ENCODE measurements around the gene TELO2.

TELO2 gene

DNA sequence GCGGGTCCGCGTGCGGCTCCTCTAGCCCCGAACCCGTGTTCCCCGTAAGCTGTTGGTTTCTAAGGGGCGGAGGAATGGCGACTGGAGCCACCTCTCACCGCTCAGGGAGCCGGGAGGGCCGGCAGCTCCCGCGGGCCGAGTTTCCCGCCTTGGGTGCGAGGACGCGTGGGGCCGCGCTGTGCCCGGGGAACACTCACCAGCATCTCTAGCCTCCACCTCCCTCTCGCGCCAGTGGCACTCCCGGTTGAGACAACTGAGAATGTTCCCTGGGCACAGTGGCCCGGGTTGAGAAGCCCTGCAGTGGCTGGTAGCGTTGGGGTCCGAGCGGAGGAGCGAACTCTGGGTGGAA, 560 bp downstream of the TELO2 start:
- peaks cover 21% of the 10 kb centered on the region for H3K4me1 ChIP-seq (ENCODE audit: control insufficient read depth, low read length)

DNA sequence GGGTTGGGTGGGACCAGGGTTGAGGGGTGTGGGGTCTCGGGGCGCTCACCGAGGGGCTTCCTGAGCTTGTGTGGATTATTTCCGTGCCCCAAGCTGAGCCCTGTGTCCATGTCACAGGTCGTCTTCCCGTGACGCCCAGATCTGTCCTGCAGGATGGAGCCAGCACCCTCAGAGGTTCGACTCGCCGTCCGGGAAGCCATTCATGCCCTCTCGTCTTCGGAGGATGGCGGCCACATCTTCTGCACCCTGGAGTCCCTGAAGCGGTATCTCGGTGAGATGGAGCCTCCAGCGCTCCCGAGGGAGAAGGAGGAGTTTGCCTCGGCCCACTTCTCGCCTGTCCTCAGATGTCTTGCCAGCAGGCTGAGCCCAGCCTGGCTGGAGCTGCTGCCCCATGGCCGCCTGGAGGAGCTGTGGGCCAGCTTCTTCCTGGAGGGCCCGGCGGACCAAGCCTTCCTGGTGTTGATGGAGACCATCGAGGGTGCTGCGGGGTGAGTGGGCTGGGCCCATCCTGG, 1.0 kb downstream of the TELO2 start:
- H3K9me2 ChIP-seq (replicated peaks; ENCODE audit: control insufficient read depth, low read length): no peaks in the 10 kb centered on the region

More for the DNA sequence above, 560 bp downstream of the TELO2 start:
- peaks cover 40% of the 10 kb centered on the region for H3K36me3 ChIP-seq (ENCODE audit: control insufficient read depth, low read length)
- peak overlapping the region; percentile 49 for H3K27ac ChIP-seq (ENCODE audit: low read depth, low read length)
- TF ChIP-seq, protein P1, sequence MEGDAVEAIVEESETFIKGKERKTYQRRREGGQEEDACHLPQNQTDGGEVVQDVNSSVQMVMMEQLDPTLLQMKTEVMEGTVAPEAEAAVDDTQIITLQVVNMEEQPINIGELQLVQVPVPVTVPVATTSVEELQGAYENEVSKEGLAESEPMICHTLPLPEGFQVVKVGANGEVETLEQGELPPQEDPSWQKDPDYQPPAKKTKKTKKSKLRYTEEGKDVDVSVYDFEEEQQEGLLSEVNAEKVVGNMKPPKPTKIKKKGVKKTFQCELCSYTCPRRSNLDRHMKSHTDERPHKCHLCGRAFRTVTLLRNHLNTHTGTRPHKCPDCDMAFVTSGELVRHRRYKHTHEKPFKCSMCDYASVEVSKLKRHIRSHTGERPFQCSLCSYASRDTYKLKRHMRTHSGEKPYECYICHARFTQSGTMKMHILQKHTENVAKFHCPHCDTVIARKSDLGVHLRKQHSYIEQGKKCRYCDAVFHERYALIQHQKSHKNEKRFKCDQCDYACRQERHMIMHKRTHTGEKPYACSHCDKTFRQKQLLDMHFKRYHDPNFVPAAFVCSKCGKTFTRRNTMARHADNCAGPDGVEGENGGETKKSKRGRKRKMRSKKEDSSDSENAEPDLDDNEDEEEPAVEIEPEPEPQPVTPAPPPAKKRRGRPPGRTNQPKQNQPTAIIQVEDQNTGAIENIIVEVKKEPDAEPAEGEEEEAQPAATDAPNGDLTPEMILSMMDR (IDR thresholded peaks at IDR 0.05; ENCODE audit: low read depth, low read length, poor library complexity, severe bottlenecking): no peak
- no peak for TF ChIP-seq EZH2phosphoT487 (IDR thresholded peaks at IDR 0.05; ENCODE audit: borderline replicate concordance, low read length)
- peak overlapping the region; percentile 68 for H3K4me2 ChIP-seq (ENCODE audit: low read length)
- H3F3A ChIP-seq (ENCODE audit: control insufficient read depth, insufficient read depth): no peaks in the 10 kb centered on the region
- H3K27me3 ChIP-seq (ENCODE audit: control insufficient read depth, low read length): no peaks in the 10 kb centered on the region
- H3K9me3 ChIP-seq (ENCODE audit: control insufficient read depth, insufficient read depth, low read length): no peaks in the 10 kb centered on the region
- peak overlapping the region; percentile 86 for H3K4me3 ChIP-seq (ENCODE audit: low read length)
- no peaks in the 10 kb centered on the region for H3K9me2 ChIP-seq (replicated peaks; ENCODE audit: control insufficient read depth, low read length)
- H3K79me2 ChIP-seq (ENCODE audit: control insufficient read depth, low read length): peaks cover 49% of the 10 kb centered on the region
- no peaks in the 10 kb centered on the region for H4K20me1 ChIP-seq (ENCODE audit: control insufficient read depth, insufficient read depth, low read depth, low read length)

DNA sequence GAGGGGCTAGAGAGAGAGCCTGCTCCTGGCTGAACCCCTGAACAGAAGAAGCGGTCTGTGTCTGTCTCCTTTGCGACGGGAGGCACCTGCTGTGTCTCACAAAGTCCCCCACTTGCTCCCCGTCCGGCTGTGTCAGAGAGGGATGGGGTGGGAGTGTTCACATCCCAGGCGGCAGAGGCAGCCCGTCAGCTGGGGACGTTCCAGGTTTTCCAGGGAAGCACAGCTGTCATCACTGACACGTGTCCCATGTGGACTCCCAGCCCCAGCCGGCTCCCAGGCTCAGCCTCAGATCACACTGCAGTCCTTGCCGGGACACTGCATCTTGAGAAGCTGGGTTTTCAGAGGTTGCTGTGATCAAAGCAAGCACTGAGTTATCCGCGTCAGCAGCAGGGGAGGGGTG, 1.6 kb downstream of the TELO2 start:
- no peaks in the 10 kb centered on the region for H3K27me3 ChIP-seq (ENCODE audit: control insufficient read depth, low read length)
- H4K20me1 ChIP-seq (ENCODE audit: control insufficient read depth, insufficient read depth, low read depth, low read length): no peaks in the 10 kb centered on the region
- peak overlapping the region; percentile 68 for H3K4me2 ChIP-seq (ENCODE audit: low read length)
- peaks cover 49% of the 10 kb centered on the region for H3K79me2 ChIP-seq (ENCODE audit: control insufficient read depth, low read length)
- no peaks in the 10 kb centered on the region for H3K9me2 ChIP-seq (replicated peaks; ENCODE audit: control insufficient read depth, low read length)
- no peak for TF ChIP-seq EZH2phosphoT487 (IDR thresholded peaks at IDR 0.05; ENCODE audit: borderline replicate concordance, low read length)
- TF ChIP-seq, protein P1 (IDR thresholded peaks at IDR 0.05; ENCODE audit: low read depth, low read length, poor library complexity, severe bottlenecking): no peak
- no peaks in the 10 kb centered on the region for H3K9me3 ChIP-seq (ENCODE audit: control insufficient read depth, insufficient read depth, low read length)
- H3K4me3 ChIP-seq (ENCODE audit: low read length): peak overlapping the region; percentile 86
- H3K27ac ChIP-seq (ENCODE audit: low read depth, low read length): no peak overlapping the region
- H3F3A ChIP-seq (ENCODE audit: control insufficient read depth, insufficient read depth): no peaks in the 10 kb centered on the region
- peaks cover 48% of the 10 kb centered on the region for H3K36me3 ChIP-seq (ENCODE audit: control insufficient read depth, low read length)
- H3K4me1 ChIP-seq (ENCODE audit: control insufficient read depth, low read length): peaks cover 21% of the 10 kb centered on the region

More for the DNA sequence above, 1.0 kb downstream of the TELO2 start:
- Histone ChIP-seq H3K4me3 (ENCODE audit: low read length) (peak overlapping the region; percentile 86), H3K27me3 (ENCODE audit: control insufficient read depth, low read length) (no peaks in the 10 kb centered on the region), H3K36me3 (ENCODE audit: control insufficient read depth, low read length) (peaks cover 45% of the 10 kb centered on the region), H3F3A (ENCODE audit: control insufficient read depth, insufficient read depth) (no peaks in the 10 kb centered on the region), H3K4me2 (ENCODE audit: low read length) (peak overlapping the region; percentile 68), H3K79me2 (ENCODE audit: control insufficient read depth, low read length) (peaks cover 49% of the 10 kb centered on the region), H4K20me1 (ENCODE audit: control insufficient read depth, insufficient read depth, low read depth, low read length) (no peaks in the 10 kb centered on the region), H3K27ac (ENCODE audit: low read depth, low read length) (peak overlapping the region; percentile 49; the same call in 1 of the 2 replicates), H3K9me3 (ENCODE audit: control insufficient read depth, insufficient read depth, low read length) (no peaks in the 10 kb centered on the region), H3K4me1 (ENCODE audit: control insufficient read depth, low read length) (peaks cover 21% of the 10 kb centered on the region)
- TF ChIP-seq, protein P1 (IDR thresholded peaks at IDR 0.05; ENCODE audit: low read depth, low read length, poor library complexity, severe bottlenecking): no peak
- no peak for TF ChIP-seq EZH2phosphoT487 (IDR thresholded peaks at IDR 0.05; ENCODE audit: borderline replicate concordance, low read length)
